ENCODE data around the gene SLC25A38. TPM values are rescaled to one million over a fixed set of nuclear protein-coding genes. Genes with fewer than 3 reads are reported as not detected.

SLC25A38 gene
- total and polyA plus RNA-seq, 10 of the 15 experiments (the other 5 are each of a cell fraction or from before 2014, with no cell fraction given), result 15.2 to 55.2 (median 39.2) TPM

GRCh38 chr3:39343760-39344159 is 39.4 kb upstream of the SLC25A38 start:
- ATAC-seq (no peak), FAIRE-seq (no peak), DNase-seq (ENCODE audit: low read depth, low spot score) (no peak)
- Histone ChIP-seq H3K9me3 (replicated peaks; ENCODE audit: control insufficient read depth, insufficient read depth, low read length) (no peaks in the 10 kb centered on the region), H3K4me3 (no peak overlapping the region), H3K27me3 (replicated peaks in 1 of 2; ENCODE audit: control insufficient read depth in 2 of 2, insufficient read depth in 2 of 2, low read length in 1 of 2) (no peaks in the 10 kb centered on the region), H2AFZ (ENCODE audit: control insufficient read depth, low read depth, low read length) (no peak overlapping the region), H3K36me3 (ENCODE audit: control insufficient read depth in 2 of 2, insufficient read depth in 2 of 2, low read length in 1 of 2) (no peaks in the 10 kb centered on the region), H3K4me2 (ENCODE audit: control insufficient read depth, insufficient read depth) (no peak overlapping the region), H4K20me1 (ENCODE audit: control insufficient read depth, insufficient read depth) (no peaks in the 10 kb centered on the region), H3K9ac (ENCODE audit: control insufficient read depth, insufficient read depth, low read length) (no peak overlapping the region), H3K4me1 (ENCODE audit: control insufficient read depth, insufficient read depth, low read length) (peaks cover 17% of the 10 kb centered on the region), H3K27ac (ENCODE audit: control insufficient read depth, insufficient read depth) (no peak overlapping the region), H3K79me2 (ENCODE audit: control insufficient read depth, insufficient read depth, low read length) (no peaks in the 10 kb centered on the region)
- CTCF ChIA-PET, result interaction anchor here (5.5 kb wide), 1 partner anchor 56 kb away, joined by 27 read pairs; no protein-coding TSS in a partner anchor
- intact Hi-C loops (cut with micrococcal nuclease; ENCODE audit: unreplicated experiment) (no loop called here), in situ Hi-C loops (cut with MboI) (no loop called here)
- RAD21 ChIA-PET (ENCODE audit: unreplicated experiment), result no interaction called here
- POLR2A ChIA-PET, result no interaction called here
- BruUV-seq (replicated peaks), result no TSS peak
- SMC1A ChIA-PET (ENCODE audit: uncharacterized antibody, unreplicated experiment), result interaction anchor here (5.2 kb wide), 1 partner anchor 17 kb away, joined by 39 read pairs; no protein-coding TSS in a partner anchor
- TF ChIP-seq STAT3 (IDR thresholded peaks at IDR 0.05; ENCODE audit: low read depth, low read length) (no peak), ZBTB40 (IDR thresholded peaks at IDR 0.05; ENCODE audit: borderline replicate concordance) (no peak), ZBTB11 (CRISPR knock-in tag; IDR thresholded peaks at IDR 0.05) (no peak), SMAD1 (IDR thresholded peaks at IDR 0.05; ENCODE audit: low read depth, partially characterized antibody) (no peak), PAX5 (IDR thresholded peaks at IDR 0.05; ENCODE audit: borderline replicate concordance, low read depth, low read length) (no peak), MXI1 (IDR thresholded peaks at IDR 0.05; ENCODE audit: low read depth, low read length) (no peak), RELB (IDR thresholded peaks at IDR 0.05; ENCODE audit: low read depth) (no peak), NR2C1 (IDR thresholded peaks at IDR 0.05) (no peak), REST (IDR thresholded peaks at IDR 0.05; ENCODE audit: low read depth, low read length) (no peak), HDGF (IDR thresholded peaks at IDR 0.05) (no peak), SP1 (IDR thresholded peaks at IDR 0.05; ENCODE audit: low read depth, low read length) (no peak), RELA (IDR thresholded peaks at IDR 0.05; ENCODE audit: borderline replicate concordance, partially characterized antibody) (no peak)
